MCF 10A (cell line): ENCODE results near the gene PALM. TPM values are rescaled to one million over a fixed set of nuclear protein-coding genes. Genes with fewer than 3 reads are reported as not detected.
A peak's percentile ranks its signal among the peaks of the same experiment; 100 is the strongest.

Experiments
- BruUV-seq: library from RNA; stranded (reverse); fragments of 400-500 nt; replicated peaks from 2 replicates; lab custom pipeline; 2021; lab: Mats Ljungman, UMichigan
- CTCF ChIA-PET: fragments of 300-600 bp; sonication (Branson Sonifier 250); formaldehyde crosslinking; extraction: SDS; loops from one replicate; lab custom pipeline; 2021; ENCODE audit warnings: antibody characterized with exemption, inconsistent platforms; lab: Yijun Ruan, JAX
- POLR2A ChIA-PET: fragments of 300-600, 350-650 bp; sonication (Branson Sonifier 250); formaldehyde crosslinking; extraction: SDS; loops from one replicate; lab custom pipeline; 2020; ENCODE audit warnings: antibody characterized with exemption, inconsistent platforms; lab: Yijun Ruan, JAX
- DNase-seq: peaks from one replicate; pipeline ENCODE4 v3.0.0-alpha.2; 2018; ENCODE audit not compliant: unreplicated experiment
- H3K27ac Mint-ChIP-seq: one replicate; pipeline ENCODE4 v1.8.0; 2022; ENCODE audit warnings: mild to moderate bottlenecking, low read depth, mixed read lengths; ENCODE audit not compliant: unreplicated experiment
- H3K27me3 Mint-ChIP-seq: one replicate; pipeline ENCODE4 v1.8.0; 2022; ENCODE audit warnings: mixed read lengths; ENCODE audit not compliant: insufficient read depth, unreplicated experiment
- H3K36me3 Mint-ChIP-seq: one replicate; pipeline ENCODE4 v1.8.0; 2022; ENCODE audit warnings: mild to moderate bottlenecking, moderate library complexity, mixed read lengths; ENCODE audit not compliant: insufficient read depth, unreplicated experiment
- H3K4me1 Mint-ChIP-seq: one replicate; pipeline ENCODE4 v1.8.0; 2022; ENCODE audit warnings: mixed read lengths; ENCODE audit not compliant: insufficient read depth, unreplicated experiment
- H3K4me3 Mint-ChIP-seq: one replicate; pipeline ENCODE4 v1.8.0; 2022; ENCODE audit warnings: mild to moderate bottlenecking, moderate library complexity, mixed read lengths; ENCODE audit not compliant: unreplicated experiment
- H3K9me3 Mint-ChIP-seq: one replicate; pipeline ENCODE4 v1.8.0; 2022; ENCODE audit warnings: mixed read lengths; ENCODE audit not compliant: unreplicated experiment
- CTCF ChIP-seq: fragments of 200-600 bp; IDR thresholded peaks from one replicate; pipeline ENCODE4 v1.8.0; 2022; ENCODE audit warnings: antibody characterized with exemption, mild to moderate bottlenecking; ENCODE audit not compliant: unreplicated experiment
- intact Hi-C: fragments of 100-400 bp; cut with micrococcal nuclease; formaldehyde crosslinking; loops from 2 replicates; pipeline ENCODE4 v1.14.1; 2022
- total RNA-seq: library from RNA; stranded (reverse); gene quantifications from 2 replicates; pipeline ENCODE4 v1.2.3, GENCODE V29; 2022

Gene PALM
- total RNA-seq, 1 experiment from 2014 or later, result 0.44 TPM

- no peak overlapping the region for H3K27ac Mint-ChIP-seq
- H3K4me1 Mint-ChIP-seq, result peaks cover 8% of the 10 kb centered on the region
- BruUV-seq, result no TSS peak
- H3K9me3 Mint-ChIP-seq, result no peaks in the 10 kb centered on the region
- TF ChIP-seq CTCF, result no peak
- H3K27me3 Mint-ChIP-seq, result no peaks in the 10 kb centered on the region
- peaks cover 6% of the 10 kb centered on the region for H3K36me3 Mint-ChIP-seq
- intact Hi-C loops, result no loop called here
- no peak overlapping the region for H3K4me3 Mint-ChIP-seq
- POLR2A ChIA-PET, result interaction anchor here (0.7 kb wide), 1 partner anchor 113 kb away, joined by 3 read pairs; no protein-coding TSS in a partner anchor
- no peak for DNase-seq
- CTCF ChIA-PET, result interaction anchor here (0.7 kb wide), 1 partner anchor 9 kb away, joined by 4 read pairs; no protein-coding TSS in a partner anchor
Measured at GRCh38 chr19:776549-776948, 67.8 kb downstream of the PALM start.

GRCh38 chr19:778910-779653 is 70.3 kb downstream of the PALM start:
- H3K4me3 Mint-ChIP-seq, result peak overlapping the region; percentile 69
- no peaks in the 10 kb centered on the region for H3K27me3 Mint-ChIP-seq
- no peaks in the 10 kb centered on the region for H3K9me3 Mint-ChIP-seq
- ChIA-PET CTCF (interaction anchor here (0.6 to 1.3 kb wide), 6 partner anchors 9 to 282 kb away, joined by 3 to 8 read pairs (median 4); no protein-coding TSS in a partner anchor), POLR2A (interaction anchor here (0.6 to 1.9 kb wide), 9 partner anchors 9 to 243 kb away, joined by 3 to 13 read pairs (median 4); partner anchors contain the start of genes PTBP1, RNU6-2 and WDR18)
- H3K36me3 Mint-ChIP-seq, result peaks cover 16% of the 10 kb centered on the region
- H3K4me1 Mint-ChIP-seq, result peaks cover 8% of the 10 kb centered on the region
- no peak for TF ChIP-seq CTCF
- H3K27ac Mint-ChIP-seq, result peak overlapping the region; percentile 96
- DNase-seq, result peak; percentile 99
- TSS peak; percentile 39 for BruUV-seq
- intact Hi-C loops, result no loop called here

GRCh38 chr19:780935-781334 is 72.2 kb downstream of the PALM start:
- TF ChIP-seq CTCF, result no peak
- no peak for DNase-seq
- BruUV-seq, result no TSS peak
- Mint-ChIP-seq H3K36me3 (peaks cover 16% of the 10 kb centered on the region), H3K27ac (no peak overlapping the region), H3K9me3 (no peaks in the 10 kb centered on the region), H3K4me3 (no peak overlapping the region), H3K4me1 (peaks cover 8% of the 10 kb centered on the region), H3K27me3 (no peaks in the 10 kb centered on the region)
- POLR2A ChIA-PET, result interaction anchor here (1.8 kb wide), 1 partner anchor 18 kb away, joined by 6 read pairs; no protein-coding TSS in a partner anchor
- intact Hi-C loops, result no loop called here
- CTCF ChIA-PET, result interaction anchor here (0.7 kb wide), 1 partner anchor 216 kb away, joined by 4 read pairs; no protein-coding TSS in a partner anchor

- no peak for DNase-seq
- BruUV-seq, result no TSS peak
- peak overlapping the region; percentile 69 for H3K4me3 Mint-ChIP-seq
- ChIA-PET CTCF (interaction anchor here (0.5 to 0.7 kb wide), 3 partner anchors 57 to 236 kb away, joined by 3 to 6 read pairs (median 4); no protein-coding TSS in a partner anchor), POLR2A (interaction anchor here (0.9 to 3.4 kb wide), 3 partner anchors 15 to 29 kb away, joined by 3 to 16 read pairs (median 6); partner anchors contain the start of gene PTBP1)
- H3K4me1 Mint-ChIP-seq, result peaks cover 8% of the 10 kb centered on the region
- intact Hi-C loops, result loop anchor here (1.0 kb wide), 1 partner anchor 16 kb away; the partner anchor contains the start of gene PTBP1
- peaks cover 16% of the 10 kb centered on the region for H3K36me3 Mint-ChIP-seq
- no peaks in the 10 kb centered on the region for H3K27me3 Mint-ChIP-seq
- H3K27ac Mint-ChIP-seq, result peak overlapping the region; percentile 79
- H3K9me3 Mint-ChIP-seq, result no peaks in the 10 kb centered on the region
- no peak for TF ChIP-seq CTCF
Measured at GRCh38 chr19:781800-782184, 73.1 kb downstream of the PALM start.
